CD4-positive, alpha-beta T cell treated with Interleukin-6 for 4 hours (primary cell): ENCODE measurements around the gene PARP11.

Source experiments
- DNase-seq: peaks from one replicate; pipeline ENCODE4 v3.0.0-alpha.2; 2020; ENCODE audit warnings: mixed read lengths

The PARP11 gene

GRCh38 chr12:3820122-3820521 lies 53.1 kb downstream of the PARP11 start:
- no peak for DNase-seq

- no peak for DNase-seq
Observed at GRCh38 chr12:3816266-3816665, 56.9 kb downstream of the PARP11 start.

- DNase-seq, result no peak
Observed at GRCh38 chr12:3815094-3815766, 58.0 kb downstream of the PARP11 start.

- DNase-seq, result no peak
Observed at GRCh38 chr12:3810540-3810939, 62.7 kb downstream of the PARP11 start.

GRCh38 chr12:3810016-3810370 lies 63.2 kb downstream of the PARP11 start:
- DNase-seq, result no peak

GRCh38 chr12:3809357-3810015 lies 63.7 kb downstream of the PARP11 start:
- no peak for DNase-seq

- DNase-seq, result no peak
Observed at GRCh38 chr12:3805077-3805476, 68.1 kb downstream of the PARP11 start.

- DNase-seq, result peak; percentile 82
Observed at GRCh38 chr12:3803865-3804472, 69.2 kb downstream of the PARP11 start.

- no peak for DNase-seq
Observed at GRCh38 chr12:3802721-3803120, 70.5 kb downstream of the PARP11 start.

- no peak for DNase-seq
Observed at GRCh38 chr12:3797531-3798048, 75.6 kb downstream of the PARP11 start.

- no peak for DNase-seq
Observed at GRCh38 chr12:3795492-3796133, 77.6 kb downstream of the PARP11 start.

GRCh38 chr12:3795066-3795465 lies 78.1 kb downstream of the PARP11 start:
- DNase-seq, result no peak

- no peak for DNase-seq
Observed at GRCh38 chr12:3792623-3793288, 80.4 kb downstream of the PARP11 start.

GRCh38 chr12:3791256-3791874 lies 81.8 kb downstream of the PARP11 start:
- no peak for DNase-seq

- DNase-seq, result no peak
Observed at GRCh38 chr12:3790642-3791041, 82.6 kb downstream of the PARP11 start.

GRCh38 chr12:3789838-3790237 lies 83.4 kb downstream of the PARP11 start:
- DNase-seq, result no peak

GRCh38 chr12:3777206-3777809 lies 95.9 kb downstream of the PARP11 start:
- DNase-seq, result peak; percentile 31

- no peak for DNase-seq
Observed at GRCh38 chr12:3775385-3776035, 97.7 kb downstream of the PARP11 start.

GRCh38 chr12:3772380-3772779 lies 100.8 kb downstream of the PARP11 start:
- DNase-seq, result no peak

- DNase-seq, result no peak
Observed at GRCh38 chr12:3771853-3772252, 101.3 kb downstream of the PARP11 start.

- no peak for DNase-seq
Observed at GRCh38 chr12:3770891-3771290, 102.3 kb downstream of the PARP11 start.
